GM18951 (cell line): ENCODE data around the gene PLPP4.

ENCODE experiments used
- POLR2A ChIP-seq: IDR thresholded peaks from 4 replicates; pipeline ENCODE4 v1.6.1; 2011; ENCODE audit warnings: mild to moderate bottlenecking; ENCODE audit not compliant: insufficient read length, insufficient read depth; ENCODE audit errors: extremely low read depth
- in situ Hi-C: fragments of 300-500 bp; cut with MboI; formaldehyde crosslinking; loops from one replicate; pipeline ENCODE4 v1.12.0; 2022; ENCODE audit warnings: low sequenced_read_pairs, mixed read lengths, inconsistent platforms; ENCODE audit not compliant: unreplicated experiment

The PLPP4 gene

GRCh38 chr10:120462018-120462682, 5.1 kb downstream of the PLPP4 start:
- in situ Hi-C loops: no loop called here
- no peak for TF ChIP-seq POLR2A

- in situ Hi-C loops: no loop called here
- TF ChIP-seq POLR2A: no peak
Observed at GRCh38 chr10:120465138-120465537, 8.1 kb downstream of the PLPP4 start.

GRCh38 chr10:120466006-120466405, 9.0 kb downstream of the PLPP4 start:
- in situ Hi-C loops: no loop called here
- no peak for TF ChIP-seq POLR2A

GRCh38 chr10:120473593-120473992, 16.6 kb downstream of the PLPP4 start:
- in situ Hi-C loops: no loop called here
- TF ChIP-seq POLR2A: no peak

GRCh38 chr10:120474956-120475355, 17.9 kb downstream of the PLPP4 start:
- in situ Hi-C loops: no loop called here

GRCh38 chr10:120475844-120476791, 19.1 kb downstream of the PLPP4 start:
- in situ Hi-C loops: no loop called here
- TF ChIP-seq POLR2A: no peak

More at GRCh38 chr10:120474956-120475355, 17.9 kb downstream of the PLPP4 start:
- TF ChIP-seq POLR2A: no peak

GRCh38 chr10:120477021-120477742, 20.2 kb downstream of the PLPP4 start:
- no peak for TF ChIP-seq POLR2A
- in situ Hi-C loops: no loop called here

GRCh38 chr10:120477743-120478141, 20.7 kb downstream of the PLPP4 start:
- no peak for TF ChIP-seq POLR2A
- in situ Hi-C loops: no loop called here

GRCh38 chr10:120478386-120478785, 21.4 kb downstream of the PLPP4 start:
- TF ChIP-seq POLR2A: no peak
- in situ Hi-C loops: no loop called here

GRCh38 chr10:120479506-120479905, 22.5 kb downstream of the PLPP4 start:
- in situ Hi-C loops: no loop called here

GRCh38 chr10:120480065-120480600, 23.1 kb downstream of the PLPP4 start:
- in situ Hi-C loops: no loop called here
- no peak for TF ChIP-seq POLR2A

More at GRCh38 chr10:120479506-120479905, 22.5 kb downstream of the PLPP4 start:
- TF ChIP-seq POLR2A: no peak

- TF ChIP-seq POLR2A: no peak
- in situ Hi-C loops: no loop called here
Observed at GRCh38 chr10:120480848-120481247, 23.8 kb downstream of the PLPP4 start.

GRCh38 chr10:120483006-120483405, 26.0 kb downstream of the PLPP4 start:
- in situ Hi-C loops: no loop called here
- TF ChIP-seq POLR2A: no peak
